BE2C (cell line): ENCODE measurements around the gene TELO2.
"Not testable (repeated sequence)": the region's sequence is repeated elsewhere in the genome, so short reads cannot be mapped to it uniquely, and the experiment has no call there.

Source experiments
- DNase-seq: peaks from one replicate; pipeline ENCODE4 v3.0.0-alpha.2; 2020
- H3K27me3 ChIP-seq: fragments of 250-450 bp; sonication (Bioruptor Pico); 2 replicates; pipeline ENCODE4 v1.5.1; 2020; ENCODE audit warnings: mild to moderate bottlenecking
- H3K36me3 ChIP-seq: fragments of 250-450 bp; sonication (Bioruptor Pico); 2 replicates; pipeline ENCODE4 v1.5.1; 2020; ENCODE audit warnings: mild to moderate bottlenecking
- H3K4me1 ChIP-seq: fragments of 250-450 bp; sonication (Bioruptor Pico); 2 replicates; pipeline ENCODE4 v1.5.1; 2020
- H3K4me3 ChIP-seq: 2 replicates; pipeline ENCODE4 v1.5.1; 2011; ENCODE audit warnings: low read depth, low read length
- H3K9me3 ChIP-seq: fragments of 250-450 bp; sonication (Bioruptor Pico); 2 replicates; pipeline ENCODE4 v1.5.1; 2020
- TF ChIP-seq, protein P1 (sequence below): IDR thresholded peaks from 2 replicates; pipeline ENCODE4 v1.5.1; 2012; ENCODE audit warnings: mild to moderate bottlenecking, low read depth, low read length

TELO2 gene

DNA sequence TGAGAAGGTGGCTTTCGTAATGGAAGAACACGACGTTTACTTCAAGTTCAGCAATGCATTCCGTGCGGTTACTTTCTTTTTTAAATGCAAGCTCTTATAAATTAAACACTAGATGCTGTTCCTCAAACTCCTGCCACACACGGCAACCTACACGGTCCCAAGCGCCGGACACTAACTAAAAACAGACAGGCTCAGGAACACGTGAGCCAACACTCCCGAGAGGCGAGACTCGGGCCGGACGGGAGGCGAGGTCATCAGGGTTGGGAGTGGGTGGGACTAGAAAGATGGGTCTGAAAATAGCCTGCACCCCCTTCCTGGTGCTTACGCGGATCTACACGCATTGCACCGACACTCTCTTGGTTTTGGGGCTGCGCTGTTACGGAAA, 24.7 kb upstream of the TELO2 start:
- no peak for DNase-seq
- H3K9me3 ChIP-seq: no peaks in the 10 kb centered on the region
- H3K36me3 ChIP-seq: no peaks in the 10 kb centered on the region
- TF ChIP-seq, protein P1, sequence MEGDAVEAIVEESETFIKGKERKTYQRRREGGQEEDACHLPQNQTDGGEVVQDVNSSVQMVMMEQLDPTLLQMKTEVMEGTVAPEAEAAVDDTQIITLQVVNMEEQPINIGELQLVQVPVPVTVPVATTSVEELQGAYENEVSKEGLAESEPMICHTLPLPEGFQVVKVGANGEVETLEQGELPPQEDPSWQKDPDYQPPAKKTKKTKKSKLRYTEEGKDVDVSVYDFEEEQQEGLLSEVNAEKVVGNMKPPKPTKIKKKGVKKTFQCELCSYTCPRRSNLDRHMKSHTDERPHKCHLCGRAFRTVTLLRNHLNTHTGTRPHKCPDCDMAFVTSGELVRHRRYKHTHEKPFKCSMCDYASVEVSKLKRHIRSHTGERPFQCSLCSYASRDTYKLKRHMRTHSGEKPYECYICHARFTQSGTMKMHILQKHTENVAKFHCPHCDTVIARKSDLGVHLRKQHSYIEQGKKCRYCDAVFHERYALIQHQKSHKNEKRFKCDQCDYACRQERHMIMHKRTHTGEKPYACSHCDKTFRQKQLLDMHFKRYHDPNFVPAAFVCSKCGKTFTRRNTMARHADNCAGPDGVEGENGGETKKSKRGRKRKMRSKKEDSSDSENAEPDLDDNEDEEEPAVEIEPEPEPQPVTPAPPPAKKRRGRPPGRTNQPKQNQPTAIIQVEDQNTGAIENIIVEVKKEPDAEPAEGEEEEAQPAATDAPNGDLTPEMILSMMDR: no peak
- no peaks in the 10 kb centered on the region for H3K27me3 ChIP-seq
- H3K4me1 ChIP-seq: no peaks in the 10 kb centered on the region
- no peak overlapping the region for H3K4me3 ChIP-seq

DNA sequence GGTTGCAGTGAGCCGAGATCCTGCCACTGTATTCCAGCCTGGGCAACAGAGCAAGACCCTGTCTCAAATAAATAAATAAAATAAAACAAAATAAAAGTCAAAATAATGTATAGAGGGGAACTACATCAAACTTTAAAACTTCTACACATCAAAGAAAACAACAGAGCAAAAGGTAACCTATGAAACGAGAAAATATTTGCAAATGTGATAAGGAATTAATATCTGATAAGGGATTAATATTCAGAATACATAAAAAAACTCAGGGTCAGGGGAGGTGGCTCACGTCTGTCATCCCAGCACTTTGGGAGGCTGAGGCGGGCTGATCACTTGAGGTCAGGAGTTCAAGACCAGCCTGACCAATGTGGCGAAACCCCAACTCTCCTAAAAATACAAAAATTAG, 24.0 kb upstream of the TELO2 start:
- not testable (repeated sequence) for H3K4me1 ChIP-seq, DNase-seq, H3K9me3 ChIP-seq, H3K4me3 ChIP-seq, H3K27me3 ChIP-seq, H3K36me3 ChIP-seq

DNA sequence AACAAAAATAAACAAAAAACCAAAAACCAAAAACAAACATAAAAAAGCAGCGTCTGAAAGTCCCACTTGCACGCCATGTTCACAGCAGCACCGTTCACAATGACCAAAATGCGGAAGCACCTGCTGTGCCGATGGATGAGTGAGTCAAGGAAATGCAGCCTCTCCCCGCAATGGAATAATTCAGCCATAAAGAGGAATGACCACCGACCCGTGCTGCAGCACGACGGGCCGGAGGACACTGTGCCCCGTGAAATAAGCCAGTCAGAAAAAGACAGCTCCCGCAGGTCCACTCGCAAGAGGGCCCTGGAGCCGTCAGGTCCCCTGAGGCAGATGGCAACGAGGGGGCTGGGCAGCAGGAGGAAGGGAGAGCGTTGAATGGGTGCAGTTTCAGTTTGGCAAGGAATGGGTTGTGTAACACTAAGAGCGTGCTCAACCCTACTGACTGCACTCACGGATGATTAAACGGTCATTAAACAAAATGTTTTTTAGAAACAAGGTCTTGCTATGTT, 23.4 kb upstream of the TELO2 start:
- TF ChIP-seq, protein P1: no peak
- no peaks in the 10 kb centered on the region for H3K36me3 ChIP-seq

DNA sequence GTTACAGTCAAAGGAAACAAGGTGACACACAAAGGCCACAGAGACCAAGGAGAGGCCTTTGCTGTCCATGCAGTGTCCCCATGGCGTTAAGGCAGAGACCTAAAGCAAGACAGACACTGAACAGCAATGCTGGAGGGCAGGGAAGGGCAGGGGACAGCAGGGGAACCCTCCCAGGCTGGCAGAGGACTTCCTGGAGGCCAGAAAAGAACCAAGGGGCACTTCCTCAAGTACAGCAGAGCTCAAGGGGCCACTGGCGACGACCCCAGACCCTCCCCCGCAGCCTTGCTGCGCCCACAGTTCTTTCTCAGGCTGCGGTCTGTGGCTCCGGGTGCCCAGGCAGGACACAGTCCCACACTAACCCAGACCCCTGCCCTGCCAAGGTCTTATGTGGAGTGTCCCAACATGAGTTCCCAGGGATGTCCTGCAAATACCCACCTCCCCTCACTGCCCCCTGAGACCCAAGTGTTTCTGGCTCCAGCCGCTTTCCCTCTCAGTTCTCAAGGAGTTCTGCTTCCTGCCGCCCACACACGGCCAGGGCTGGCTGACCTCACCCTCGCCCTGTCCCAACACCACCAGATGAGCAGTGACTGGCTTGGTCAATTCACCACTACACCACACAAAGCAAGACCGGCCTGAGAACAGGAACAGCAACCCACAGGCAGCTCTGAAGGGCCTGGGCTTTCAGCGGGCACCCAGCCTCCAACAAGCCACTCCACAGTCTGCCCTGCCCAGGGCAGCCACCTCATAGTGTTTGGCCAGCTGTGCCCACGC, 22.5 kb upstream of the TELO2 start:
- Histone ChIP-seq H3K9me3 (no peaks in the 10 kb centered on the region), H3K4me3 (no peak overlapping the region), H3K27me3 (no peaks in the 10 kb centered on the region), H3K4me1 (no peaks in the 10 kb centered on the region), H3K36me3 (no peaks in the 10 kb centered on the region)
- DNase-seq: no peak
- TF ChIP-seq, protein P1: no peak

More for the DNA sequence above, 23.4 kb upstream of the TELO2 start:
- no peak for DNase-seq
- Histone ChIP-seq H3K27me3 (no peaks in the 10 kb centered on the region), H3K4me1 (no peaks in the 10 kb centered on the region), H3K4me3 (no peak overlapping the region), H3K9me3 (no peaks in the 10 kb centered on the region)

DNA sequence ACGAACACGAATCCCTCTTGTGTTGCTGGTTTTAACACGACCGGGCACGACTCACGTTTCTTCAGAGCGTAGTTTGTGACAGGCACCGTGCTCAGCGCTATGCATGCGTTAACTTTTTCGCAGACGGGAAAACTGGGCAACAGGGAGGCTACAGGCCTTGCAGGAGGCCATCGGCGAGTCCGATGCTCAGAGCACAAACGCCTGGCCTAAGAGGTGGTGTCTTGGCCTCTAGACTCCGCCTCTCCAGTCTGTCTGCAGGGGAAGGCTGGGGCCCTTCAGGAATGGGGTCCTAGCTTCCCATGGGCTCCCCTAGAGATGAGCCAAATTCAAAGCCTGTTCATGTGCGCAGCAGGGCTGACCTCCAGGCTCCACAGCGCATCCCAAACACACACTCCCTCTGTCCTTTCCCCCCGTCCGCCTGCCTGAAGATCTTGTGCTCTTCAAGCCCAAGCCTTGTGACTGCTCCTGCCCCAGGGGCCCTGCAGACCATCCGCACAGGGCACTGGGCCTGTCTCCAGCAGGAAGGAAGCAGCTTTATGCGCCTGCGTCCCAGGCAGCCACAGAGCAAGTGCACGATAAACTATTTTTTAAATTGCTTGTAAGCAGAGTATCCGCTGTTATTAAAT, 21.5 kb upstream of the TELO2 start:
- no peaks in the 10 kb centered on the region for H3K9me3 ChIP-seq
- H3K4me1 ChIP-seq: no peaks in the 10 kb centered on the region
- H3K36me3 ChIP-seq: no peaks in the 10 kb centered on the region
- TF ChIP-seq, protein P1: no peak
- H3K27me3 ChIP-seq: no peaks in the 10 kb centered on the region
- DNase-seq: no peak
- H3K4me3 ChIP-seq: no peak overlapping the region

DNA sequence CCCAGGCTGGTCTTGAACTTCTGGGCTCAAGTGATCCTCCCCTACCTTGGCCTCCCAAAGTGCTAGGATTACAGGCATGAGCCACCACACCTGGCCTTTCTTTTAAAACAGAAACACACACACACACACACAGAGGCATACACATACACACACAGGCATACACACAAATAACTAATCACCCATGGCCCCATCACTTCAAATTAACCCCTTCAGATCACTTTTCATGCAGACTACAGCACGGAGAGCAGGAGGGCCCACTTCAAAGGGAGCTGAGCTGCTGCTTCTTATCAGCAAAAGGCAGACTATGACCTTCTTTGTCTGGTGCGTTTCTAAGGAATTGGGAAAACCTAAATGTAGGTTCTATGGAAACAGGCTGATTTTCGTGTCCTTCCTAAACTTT, 20.2 kb upstream of the TELO2 start:
- no peaks in the 10 kb centered on the region for H3K4me1 ChIP-seq

More for the DNA sequence above, 20.2 kb upstream of the TELO2 start:
- no peak overlapping the region for H3K4me3 ChIP-seq
- no peaks in the 10 kb centered on the region for H3K36me3 ChIP-seq
- TF ChIP-seq, protein P1: no peak
- H3K9me3 ChIP-seq: no peaks in the 10 kb centered on the region; the same call in 1 of the 2 replicates
- DNase-seq: no peak
- H3K27me3 ChIP-seq: no peaks in the 10 kb centered on the region
